HEK293 (cell line): Measurements from ENCODE around the gene PAQR5.

Experiments used
- BCL11B ChIP-seq: fragments of 450-650 bp; formaldehyde crosslinking; IDR thresholded peaks from 2 replicates; pipeline ENCODE4 v1.5.1; 2016; ENCODE audit warnings: low read depth, missing biosample characterization, missing genetic modification characterization
- CTCF ChIP-seq: fragments of 450-650 bp; formaldehyde crosslinking; IDR thresholded peaks from 2 replicates; pipeline ENCODE4 v1.5.1; 2016; ENCODE audit warnings: missing biosample characterization, missing genetic modification characterization
- HOXA7 ChIP-seq: sonication (generic); formaldehyde crosslinking; IDR thresholded peaks from 2 replicates; pipeline ENCODE4 v1.8.1; 2022; ENCODE audit warnings: missing genetic modification reagents, borderline replicate concordance
- KLF7 ChIP-seq: fragments of 450-650 bp; formaldehyde crosslinking; IDR thresholded peaks from 2 replicates; pipeline ENCODE4 v1.5.1; 2016; ENCODE audit warnings: missing biosample characterization, missing genetic modification characterization, borderline replicate concordance
- YY1 ChIP-seq: fragments of 450-650 bp; formaldehyde crosslinking; IDR thresholded peaks from 2 replicates; pipeline ENCODE4 v1.5.1; 2018; ENCODE audit warnings: missing biosample characterization, missing genetic modification characterization
- ZNF19 ChIP-seq: fragments of 450-650 bp; formaldehyde crosslinking; IDR thresholded peaks from 2 replicates; pipeline ENCODE4; 2016; ENCODE audit warnings: missing biosample characterization, missing genetic modification characterization, low read depth
- ZNF362 ChIP-seq: fragments of 450-650 bp; formaldehyde crosslinking; IDR thresholded peaks from 2 replicates; pipeline ENCODE4 v1.5.1; 2016; ENCODE audit warnings: missing biosample characterization, missing genetic modification characterization
- ZNF530 ChIP-seq: fragments of 450-650 bp; formaldehyde crosslinking; IDR thresholded peaks from 2 replicates; pipeline ENCODE4 v1.5.1; 2016; ENCODE audit warnings: low read depth, missing biosample characterization, missing genetic modification characterization
- ZNF555 ChIP-seq: fragments of 450-650 bp; formaldehyde crosslinking; conservative IDR thresholded peaks from 2 replicates; pipeline ENCODE4 v1.5.1; 2017; ENCODE audit warnings: missing biosample characterization, mild to moderate bottlenecking, missing genetic modification characterization, inconsistent platforms
- ZNF600 ChIP-seq: fragments of 450-650 bp; formaldehyde crosslinking; IDR thresholded peaks from 2 replicates; pipeline ENCODE4 v1.5.1; 2016; ENCODE audit warnings: missing biosample characterization, missing genetic modification characterization
- ZSCAN5A ChIP-seq: fragments of 450-650 bp; formaldehyde crosslinking; IDR thresholded peaks from 2 replicates; pipeline ENCODE4 v1.5.1; 2016; ENCODE audit warnings: missing biosample characterization, missing genetic modification characterization
- ZXDB ChIP-seq: fragments of 450-650 bp; formaldehyde crosslinking; IDR thresholded peaks from 2 replicates; pipeline ENCODE4 v1.5.1; 2016; ENCODE audit warnings: missing biosample characterization, missing genetic modification characterization

GRCh38 chr15:69314131-69314530 is 15.4 kb downstream of the PAQR5 start:
- TF ChIP-seq CTCF (tag by site-specific recombination) = no peak
- no peak for TF ChIP-seq KLF7 (tag by site-specific recombination)
- no peak for TF ChIP-seq ZNF19 (tag by site-specific recombination)
- no peak for TF ChIP-seq YY1
- TF ChIP-seq ZNF362 (tag by site-specific recombination) = no peak
- no peak for TF ChIP-seq HOXA7 (CRISPR knock-in tag)
- no peak for TF ChIP-seq ZXDB (tag by site-specific recombination)
- TF ChIP-seq BCL11B (tag by site-specific recombination) = no peak
- TF ChIP-seq ZNF555 (tag by site-specific recombination) = no peak
- no peak for TF ChIP-seq ZNF530 (tag by site-specific recombination)
- TF ChIP-seq ZSCAN5A (tag by site-specific recombination) = no peak
- TF ChIP-seq ZNF600 (tag by site-specific recombination) = no peak
